HepG2 (cell line): Measurements from ENCODE around the gene ATN1. TPM values are rescaled to one million over a fixed set of nuclear protein-coding genes. Genes with fewer than 3 reads are reported as not detected.
A peak's percentile ranks its signal among the peaks of the same experiment; 100 is the strongest.

Experiments used
- AGO1 ChIP-seq: fragments of 200-400 bp; formaldehyde crosslinking; IDR thresholded peaks from 2 replicates; pipeline ENCODE4 v1.6.1; 2017; ENCODE audit warnings: mild to moderate bottlenecking, low read depth, low read length, moderate library complexity; ENCODE audit not compliant: poor library complexity, severe bottlenecking
- ATF7 ChIP-seq, 2 experiments: fragments of 450-650 bp in 1 of 2; sonication (generic) in 1 of 2; formaldehyde crosslinking in 1 of 2; IDR thresholded peaks; 2 replicates each; pipeline versions ENCODE4 v1.4.0 to v1.6.1; 2016 to 2020; ENCODE audit warnings: antibody characterized with exemption in 1 of 2, mild to moderate bottlenecking in 1 of 2, missing genetic modification reagents in 1 of 2
- BATF2 ChIP-seq: sonication (generic); formaldehyde crosslinking; IDR thresholded peaks from 2 replicates; pipeline ENCODE4 v1.8.0; 2022; ENCODE audit warnings: mild to moderate bottlenecking, missing genetic modification reagents, moderate library complexity
- EED ChIP-seq: sonication (generic); formaldehyde crosslinking; IDR thresholded peaks from 2 replicates; pipeline ENCODE4 v1.5.0; 2020; ENCODE audit warnings: mild to moderate bottlenecking, missing genetic modification reagents
- FUBP1 ChIP-seq: sonication (generic); formaldehyde crosslinking; IDR thresholded peaks from 2 replicates; pipeline ENCODE4 v1.5.1; 2020; ENCODE audit warnings: missing genetic modification reagents, mild to moderate bottlenecking, borderline replicate concordance
- HNRNPH1 ChIP-seq: fragments of 200-400 bp; formaldehyde crosslinking; optimal IDR thresholded peaks from 2 replicates; pipeline ENCODE3; 2017; ENCODE audit warnings: mild to moderate bottlenecking, low read depth, low read length
- HOXA9 ChIP-seq: sonication (generic); formaldehyde crosslinking; IDR thresholded peaks from 2 replicates; pipeline ENCODE4 v1.8.1; 2022; ENCODE audit warnings: missing genetic modification reagents, mild to moderate bottlenecking, moderate library complexity, borderline replicate concordance
- ISX ChIP-seq: sonication (generic); formaldehyde crosslinking; conservative IDR thresholded peaks from 2 replicates; pipeline ENCODE4 v1.5.0; 2020; ENCODE audit warnings: missing genetic modification reagents
- JDP2 ChIP-seq: sonication (generic); formaldehyde crosslinking; IDR thresholded peaks from 2 replicates; pipeline ENCODE4 v1.8.1; 2022; ENCODE audit warnings: missing genetic modification reagents, borderline replicate concordance
- MLLT10 ChIP-seq: sonication (generic); formaldehyde crosslinking; IDR thresholded peaks from 2 replicates; pipeline ENCODE4 v1.4.0; 2020; ENCODE audit warnings: missing genetic modification reagents
- PCBP1 ChIP-seq: fragments of 200-400 bp; formaldehyde crosslinking; IDR thresholded peaks from 2 replicates; pipeline ENCODE4 v1.6.1; 2017; ENCODE audit warnings: mild to moderate bottlenecking, low read depth, low read length, borderline replicate concordance
- PRDM10 ChIP-seq: sonication (generic); formaldehyde crosslinking; IDR thresholded peaks from 2 replicates; pipeline ENCODE4 v1.4.0; 2020; ENCODE audit warnings: low read depth, missing genetic modification reagents
- PTBP1 ChIP-seq: fragments of 200-400 bp; formaldehyde crosslinking; IDR thresholded peaks from 2 replicates; pipeline ENCODE4 v1.6.1; 2018; ENCODE audit warnings: low read length, low read depth; ENCODE audit not compliant: poor library complexity, severe bottlenecking
- SMYD3 ChIP-seq: sonication (generic); formaldehyde crosslinking; IDR thresholded peaks from 2 replicates; pipeline ENCODE4 v1.8.1; 2023; ENCODE audit warnings: mild to moderate bottlenecking, missing genetic modification reagents
- ZMAT3 ChIP-seq: sonication (generic); formaldehyde crosslinking; conservative IDR thresholded peaks from 2 replicates; pipeline ENCODE4 v1.7.0; 2021; ENCODE audit warnings: missing genetic modification reagents
- ZNF10 ChIP-seq: sonication (generic); formaldehyde crosslinking; IDR thresholded peaks from 2 replicates; pipeline ENCODE4 v1.4.0; 2020; ENCODE audit warnings: mild to moderate bottlenecking, low read depth, missing genetic modification reagents, borderline replicate concordance
- ZNF12 ChIP-seq: sonication (generic); formaldehyde crosslinking; IDR thresholded peaks from 2 replicates; pipeline ENCODE4 v1.5.0; 2020; ENCODE audit warnings: missing genetic modification reagents
- ZNF235 ChIP-seq: sonication (generic); formaldehyde crosslinking; IDR thresholded peaks from 2 replicates; pipeline ENCODE4 v1.8.1; 2023; ENCODE audit warnings: mild to moderate bottlenecking, missing genetic modification reagents, borderline replicate concordance
- ZNF30 ChIP-seq: sonication (generic); formaldehyde crosslinking; IDR thresholded peaks from 2 replicates; pipeline ENCODE4 v1.5.0; 2020; ENCODE audit warnings: mild to moderate bottlenecking, missing genetic modification reagents
- ZNF44 ChIP-seq: sonication (generic); formaldehyde crosslinking; IDR thresholded peaks from 2 replicates; pipeline ENCODE4 v1.5.1; 2020; ENCODE audit warnings: mild to moderate bottlenecking, missing genetic modification reagents
- ZNF496 ChIP-seq: sonication (generic); formaldehyde crosslinking; IDR thresholded peaks from 2 replicates; pipeline ENCODE4 v1.8.1; 2023; ENCODE audit warnings: mild to moderate bottlenecking, moderate library complexity, missing genetic modification reagents; ENCODE audit not compliant: insufficient replicate concordance
- ZNF564 ChIP-seq: sonication (generic); formaldehyde crosslinking; IDR thresholded peaks from 2 replicates; pipeline ENCODE4 v1.8.1; 2023; ENCODE audit warnings: mild to moderate bottlenecking, missing genetic modification reagents
- ZNF607 ChIP-seq: sonication (generic); formaldehyde crosslinking; IDR thresholded peaks from 2 replicates; pipeline ENCODE4 v1.5.1; 2020; ENCODE audit warnings: missing genetic modification reagents, mild to moderate bottlenecking, borderline replicate concordance
- ZNF672 ChIP-seq: sonication (generic); formaldehyde crosslinking; IDR thresholded peaks from 2 replicates; pipeline ENCODE4 v1.8.1; 2022; ENCODE audit warnings: missing genetic modification reagents
- polyA plus RNA-seq, 8 experiments: library from polyadenylated mRNA; depleted of rRNA in 3 of 8; stranded (reverse) in 7 of 8; unstranded in 1 of 8; fragments of >200 nt; fragmentation: Illumina TruSeq in 4 of 8; extraction: Trizol in 4 of 8; gene quantifications; 2 replicates each; pipeline versions ENCODE4 v1.2.1 to v1.2.3, GENCODE V29; 2011 to 2016; ENCODE audit warnings: low read depth in 4 of 8, missing spikeins in 1 of 8, mixed read lengths in 1 of 8; ENCODE audit not compliant: insufficient read depth in 1 of 8
- total RNA-seq, 5 experiments: library from RNA; depleted of rRNA; stranded (reverse); fragments of >200 nt; fragmentation: Illumina TruSeq; extraction: Trizol; gene quantifications; 2 replicates each; pipeline ENCODE4 v1.2.3, GENCODE V29; 2016; ENCODE audit warnings: low read depth in 1 of 5

ATN1 gene
- total and polyA plus RNA-seq, 2 of the 13 experiments (the other 11 are each of a cell fraction or from before 2014, with no cell fraction given) = 2.1 to 8.6 TPM

GRCh38 chr12:6943722-6944380 is 16.1 kb downstream of the ATN1 start, which contains the start of the genes C12orf57 and RNU7-1 (continued):
- TF ChIP-seq ZNF672 (CRISPR knock-in tag) = peak; percentile 94; the same call in 1 of the 2 replicates
- no peak; the same call in 1 of the 2 replicates for TF ChIP-seq EED (CRISPR knock-in tag)
- TF ChIP-seq PCBP1 = 0 out of 2 replicates have a peak, but pooled peaks have one; percentile 25
- no peak for TF ChIP-seq ZNF564 (CRISPR knock-in tag)
- TF ChIP-seq ZNF44 = no peak; the same call in 1 of the 2 replicates
- TF ChIP-seq ATF7 (IDR thresholded peaks at IDR 0.05) = no peak
- peak; percentile 27; the same call in 1 of the 2 replicates for TF ChIP-seq ATF7 (CRISPR knock-in tag; IDR thresholded peaks at IDR 0.05)
- no peak; the same call in 1 of the 2 replicates for TF ChIP-seq HOXA9 (CRISPR knock-in tag)
- TF ChIP-seq FUBP1 (CRISPR knock-in tag) = peak; percentile 85; the same call in 1 of the 2 replicates
- TF ChIP-seq SMYD3 (CRISPR knock-in tag) = peak; percentile 76
- TF ChIP-seq MLLT10 (CRISPR knock-in tag) = no peak
- TF ChIP-seq ZNF12 (CRISPR knock-in tag) = peak; percentile 71
- peak; percentile 76; the same call in 1 of the 2 replicates for TF ChIP-seq ZNF30 (CRISPR knock-in tag)
- TF ChIP-seq PRDM10 = no peak
- TF ChIP-seq ZMAT3 = no peak
- peak; percentile 52 for TF ChIP-seq AGO1
- no peak; the same call in 1 of the 2 replicates for TF ChIP-seq JDP2
- no peak for TF ChIP-seq ZNF10 (CRISPR knock-in tag)
- TF ChIP-seq BATF2 (CRISPR knock-in tag) = peak; percentile 95
- TF ChIP-seq PTBP1 = peak; percentile 36
- TF ChIP-seq ZNF496 (CRISPR knock-in tag) = no peak
- TF ChIP-seq ISX (CRISPR knock-in tag) = peak; percentile 51; the same call in 1 of the 2 replicates
- peak; percentile 97 for TF ChIP-seq HNRNPH1
- no peak for TF ChIP-seq ZNF235
- no peak for TF ChIP-seq ZNF607 (CRISPR knock-in tag)
